GM21447 (cell line): ENCODE measurements around the gene OPRL1.

Experiments
- ATAC-seq: cut with Tn5 transposase; IDR thresholded peaks from one replicate; pipeline ENCODE4 v1.9.1; 2021; ENCODE audit not compliant: unreplicated experiment

Gene OPRL1

GRCh38 chr20:64070244-64070993 is 9.5 kb upstream of the OPRL1 start:
- no peak for ATAC-seq

- ATAC-seq, result no peak
Measured at GRCh38 chr20:64071341-64072332, 8.2 kb upstream of the OPRL1 start.

GRCh38 chr20:64072498-64073063 is 7.3 kb upstream of the OPRL1 start:
- ATAC-seq, result no peak

- no peak for ATAC-seq
Measured at GRCh38 chr20:64073476-64074183, 6.3 kb upstream of the OPRL1 start.

- ATAC-seq, result no peak
Measured at GRCh38 chr20:64074184-64074789, 5.6 kb upstream of the OPRL1 start.

GRCh38 chr20:64074963-64075362 is 4.9 kb upstream of the OPRL1 start:
- no peak for ATAC-seq

- ATAC-seq, result no peak
Measured at GRCh38 chr20:64075556-64075955, 4.3 kb upstream of the OPRL1 start.

GRCh38 chr20:64076061-64076997 is 3.6 kb upstream of the OPRL1 start:
- ATAC-seq, result no peak

- no peak for ATAC-seq
Measured at GRCh38 chr20:64077094-64077493, 2.8 kb upstream of the OPRL1 start.

GRCh38 chr20:64077541-64077875 is 2.4 kb upstream of the OPRL1 start:
- ATAC-seq, result no peak

- ATAC-seq, result peak; percentile 36
Measured at GRCh38 chr20:64077876-64078551, 1.9 kb upstream of the OPRL1 start.

GRCh38 chr20:64078934-64079272 is 979 bp upstream of the OPRL1 start:
- no peak for ATAC-seq

GRCh38 chr20:64079273-64080012 is 439 bp upstream of the OPRL1 start, which contains the start of gene RGS19:
TSS of gene RGS19 (minus strand) at chr20:64079518. CDS start at chr20:64076886, 2,632 bp downstream.
- no peak for ATAC-seq

GRCh38 chr20:64080813-64081623 is 1.1 kb downstream of the OPRL1 start:
- ATAC-seq, result no peak

GRCh38 chr20:64081624-64081964 is 1.7 kb downstream of the OPRL1 start:
- ATAC-seq, result no peak

GRCh38 chr20:64082126-64082731 is 2.3 kb downstream of the OPRL1 start:
- ATAC-seq, result no peak

- no peak for ATAC-seq
Measured at GRCh38 chr20:64082820-64083377, 3.0 kb downstream of the OPRL1 start.
